Measurements from ENCODE around the gene HEPH.
"Not testable (repeated sequence)": the region's sequence is repeated elsewhere in the genome, so short reads cannot be mapped to it uniquely, and the experiment has no call there.

Gene HEPH

DNA sequence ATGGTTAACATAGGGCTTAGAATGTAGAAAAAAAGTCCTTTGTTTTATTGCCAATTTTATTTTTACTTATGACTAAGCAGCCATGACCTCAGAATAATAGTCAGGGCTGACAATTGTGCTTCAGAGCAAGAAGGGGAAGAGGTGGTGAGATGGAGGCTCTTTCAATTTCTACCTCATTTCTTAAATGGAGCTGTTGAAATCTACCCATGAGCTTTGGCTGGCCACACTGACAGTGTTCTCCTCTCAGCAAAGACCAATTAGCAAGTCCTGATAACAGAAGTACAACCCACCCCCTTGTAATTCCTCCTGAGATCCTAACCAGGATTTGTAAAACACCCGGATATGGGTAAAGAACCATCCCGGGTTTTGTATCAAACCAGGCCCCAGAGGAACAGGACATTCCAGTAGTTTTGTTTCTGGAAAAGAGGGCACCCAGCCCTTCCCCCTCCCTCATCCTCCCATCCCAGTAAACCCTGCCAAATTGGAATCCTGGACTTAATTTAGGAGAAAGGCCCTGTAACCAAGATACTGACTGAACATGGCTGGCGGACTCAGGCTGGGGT is at the start of gene HEPH:
HEPH (plus strand) TSS at position 399 of the 563 bp plus-strand sequence. CDS start 6,324 bp downstream, outside the sequence.
- no peak for DNase-seq

- not testable (repeated sequence) for DNase-seq
Observed at GRCh38 chrX:66118722-66119121, 45.3 kb upstream of the HEPH start.

DNA sequence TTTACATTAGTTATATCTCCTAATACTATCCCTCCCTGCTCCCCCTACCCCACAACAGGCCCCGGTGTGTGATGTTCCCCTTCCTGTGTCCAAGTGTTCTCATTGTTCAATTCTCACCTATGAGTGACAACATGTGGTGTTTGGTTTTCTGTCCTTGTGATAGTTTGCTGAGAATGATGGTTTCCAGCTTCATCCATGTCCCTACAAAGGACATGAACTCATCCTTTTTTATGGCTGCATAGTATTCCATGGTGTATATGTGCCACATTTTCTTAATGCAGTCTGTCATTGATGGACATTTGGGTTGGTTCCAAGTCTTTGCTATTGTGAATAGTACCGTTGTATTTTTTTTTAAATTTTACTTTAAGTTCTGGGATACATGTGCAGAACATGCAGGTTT is 42.7 kb upstream of the HEPH start:
- not testable (repeated sequence) for DNase-seq

DNA sequence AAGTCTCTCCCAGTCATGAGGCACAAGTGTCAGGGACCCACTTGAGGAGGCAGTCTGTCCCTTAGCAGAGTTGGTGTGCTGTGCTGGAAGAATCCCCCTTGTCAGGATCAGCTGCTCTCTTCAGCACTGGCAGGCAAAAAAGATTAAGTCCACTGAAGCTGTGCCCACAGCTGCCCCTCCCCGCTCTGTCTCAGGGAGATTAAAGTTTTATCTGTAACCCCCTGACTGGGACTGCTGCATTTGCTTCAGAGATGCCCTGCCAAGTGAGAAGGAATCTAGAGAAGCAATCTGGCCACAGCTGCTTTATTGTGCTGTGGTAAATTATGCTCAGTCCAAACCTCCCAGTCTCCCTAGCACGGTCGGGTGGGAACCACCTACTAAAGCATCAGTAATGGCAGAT is 37.4 kb upstream of the HEPH start:
- DNase-seq, result no peak

DNA sequence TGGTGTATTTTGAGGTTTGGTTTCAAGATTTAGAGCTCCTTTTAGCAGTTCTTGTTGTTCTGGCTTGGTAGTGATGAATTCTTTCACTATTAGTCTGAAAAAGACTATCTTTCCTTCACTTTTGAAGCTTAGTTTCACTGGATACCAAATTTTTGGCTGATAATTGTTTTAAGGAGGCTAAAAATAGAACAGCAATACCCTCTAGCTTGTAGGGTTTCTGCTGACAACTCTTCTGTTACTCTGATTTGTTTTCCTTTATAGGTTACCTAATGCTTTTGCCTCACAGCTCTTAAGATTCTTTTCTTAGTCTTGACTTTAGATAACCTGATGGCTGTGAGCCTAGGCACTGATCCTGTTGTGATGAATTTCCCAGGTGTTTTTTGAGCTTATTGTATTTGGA is 33.6 kb upstream of the HEPH start:
- DNase-seq, result no peak

DNA sequence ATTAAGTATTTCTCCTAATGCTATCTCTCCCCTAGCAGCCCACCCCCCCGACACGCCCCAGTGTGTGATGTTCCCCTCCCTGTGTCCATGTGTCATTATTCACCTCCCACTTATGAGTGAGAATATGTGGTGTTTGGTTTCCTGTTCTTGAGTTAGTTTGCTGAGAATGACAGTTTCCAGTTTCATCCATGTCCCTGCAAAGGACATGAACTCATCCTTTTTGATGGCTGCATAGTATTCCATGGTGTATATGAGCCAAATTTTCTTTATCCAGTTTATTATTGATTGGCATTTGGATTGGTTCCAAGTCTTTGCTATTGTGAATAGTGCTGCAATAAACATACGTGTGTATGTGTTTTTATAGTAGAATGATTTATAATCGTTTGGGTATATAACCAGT is 28.8 kb upstream of the HEPH start:
- DNase-seq, result not testable (repeated sequence)

DNA sequence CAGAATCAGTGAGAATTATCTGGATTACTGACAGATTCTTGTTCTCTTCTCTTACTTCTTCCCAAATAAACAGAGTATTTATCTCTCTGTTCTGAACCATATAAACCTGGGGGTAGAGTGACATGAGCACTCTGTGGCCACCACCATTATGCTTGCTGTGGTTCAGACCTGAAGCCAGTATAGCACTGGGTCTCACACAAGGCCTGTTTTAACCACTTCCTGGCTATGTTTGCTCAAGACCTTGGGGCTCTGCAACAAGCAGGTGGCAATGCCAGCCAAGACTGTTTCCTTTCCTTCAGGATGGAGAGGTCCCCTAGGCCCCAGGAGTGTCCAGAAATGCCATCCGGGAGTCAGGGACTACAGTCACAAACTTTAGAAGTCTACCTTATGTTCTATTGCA is 21.7 kb upstream of the HEPH start:
- no peak for DNase-seq

DNA sequence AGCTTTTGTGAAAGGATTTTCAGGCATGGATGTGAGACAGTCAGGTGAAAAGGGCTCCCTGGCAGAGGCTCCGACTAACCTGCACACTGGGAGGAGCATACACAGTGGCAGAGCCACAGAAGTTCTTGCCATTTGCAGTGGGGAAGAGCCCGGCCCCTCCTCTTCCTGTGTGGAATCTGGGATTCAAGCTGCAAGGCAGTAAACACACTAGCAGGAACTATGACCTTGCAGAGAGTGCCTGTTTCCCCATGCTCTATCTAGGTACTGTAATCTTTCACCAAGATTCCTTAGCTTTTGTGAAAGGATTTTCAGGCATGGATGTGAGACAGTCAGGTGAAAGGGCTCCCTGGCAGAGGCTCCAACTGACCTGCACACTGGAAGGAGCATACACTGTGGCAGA is 19.8 kb upstream of the HEPH start:
- no peak for DNase-seq

GRCh38 chrX:66149519-66149918 is 14.5 kb upstream of the HEPH start:
- no peak for DNase-seq

- DNase-seq, result no peak
Observed at GRCh38 chrX:66150163-66150562, 13.9 kb upstream of the HEPH start.

- no peak for DNase-seq
Observed at GRCh38 chrX:66162331-66162822, 1.7 kb upstream of the HEPH start.

GRCh38 chrX:66163447-66163846 is 600 bp upstream of the HEPH start:
- no peak for DNase-seq

- no peak for DNase-seq
Observed at GRCh38 chrX:66164470-66164869, 423 bp downstream of the HEPH start.

GRCh38 chrX:66164931-66165330 is 884 bp downstream of the HEPH start:
- no peak for DNase-seq

DNA sequence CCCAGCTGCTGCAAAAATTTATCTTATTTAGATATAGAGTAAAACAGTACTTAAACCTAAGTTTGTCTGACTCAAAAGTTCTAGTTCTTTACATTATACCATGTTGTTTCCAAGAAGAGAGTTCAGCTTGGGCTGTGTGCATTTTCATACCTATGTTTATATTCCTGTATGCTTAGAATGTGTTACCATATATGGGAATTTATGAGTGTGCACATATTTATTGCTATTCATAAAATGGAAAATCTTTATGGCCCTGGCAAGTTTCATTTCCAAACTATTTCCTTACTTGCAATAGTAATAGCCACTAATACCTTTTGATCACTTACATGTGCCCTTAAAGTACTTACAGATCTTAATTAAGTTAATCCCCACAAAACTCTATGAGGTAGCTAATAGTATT is 2.6 kb downstream of the HEPH start:
- DNase-seq, result no peak

- no peak for DNase-seq
Observed at GRCh38 chrX:66167431-66167830, 3.4 kb downstream of the HEPH start.

DNA sequence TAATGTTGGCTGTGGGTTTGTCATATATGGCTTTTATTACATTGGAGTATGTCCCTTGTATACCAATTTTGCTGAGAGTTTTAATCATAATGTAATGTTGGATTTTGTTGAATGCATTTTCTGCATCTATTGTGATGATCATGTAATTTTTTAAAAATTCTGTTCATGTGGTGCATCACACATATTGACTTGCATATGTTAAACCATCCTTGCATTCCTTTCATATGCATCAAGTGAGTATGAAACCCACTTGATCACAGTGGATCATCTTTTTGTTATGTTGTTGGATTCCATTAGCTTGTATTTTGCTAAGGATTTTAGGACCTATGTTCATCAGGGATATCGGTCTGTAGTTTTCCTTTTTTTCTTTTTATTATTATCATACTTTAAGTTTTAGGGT is 12.1 kb downstream of the HEPH start:
- no peak for DNase-seq

- no peak for DNase-seq
Observed at GRCh38 chrX:66191563-66191962, 27.5 kb downstream of the HEPH start.

GRCh38 chrX:66193821-66194220 is 29.8 kb downstream of the HEPH start:
- no peak for DNase-seq

DNA sequence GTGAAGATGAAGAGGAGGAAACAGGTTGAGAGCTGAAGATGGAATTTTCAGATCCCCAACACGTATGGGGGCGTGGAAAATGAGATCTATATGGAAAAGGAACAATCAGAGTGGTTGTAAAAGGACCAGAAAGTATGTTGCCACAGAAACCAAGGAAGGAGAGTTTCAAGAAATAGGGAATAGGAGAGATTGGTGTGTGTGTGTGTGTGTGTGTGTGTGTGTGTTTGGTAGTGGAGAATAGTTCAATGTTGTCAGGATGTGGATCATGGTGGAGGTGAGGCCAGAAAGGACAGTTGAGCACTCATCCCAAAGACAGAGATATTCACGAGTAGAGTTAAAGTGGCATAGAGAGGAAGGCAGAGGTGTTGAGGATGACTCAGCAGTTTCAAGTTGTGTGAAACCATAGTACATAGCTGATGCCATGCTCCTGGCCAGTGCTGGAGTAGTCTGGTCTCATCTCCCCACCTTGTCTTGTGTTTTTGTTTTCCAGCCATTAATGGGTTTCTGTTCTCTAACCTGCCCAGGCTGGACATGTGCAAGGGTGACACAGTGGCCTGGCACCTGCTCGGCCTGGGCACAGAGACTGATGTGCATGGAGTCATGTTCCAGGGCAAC is 36.1 kb downstream of the HEPH start:
- no peak for DNase-seq

DNA sequence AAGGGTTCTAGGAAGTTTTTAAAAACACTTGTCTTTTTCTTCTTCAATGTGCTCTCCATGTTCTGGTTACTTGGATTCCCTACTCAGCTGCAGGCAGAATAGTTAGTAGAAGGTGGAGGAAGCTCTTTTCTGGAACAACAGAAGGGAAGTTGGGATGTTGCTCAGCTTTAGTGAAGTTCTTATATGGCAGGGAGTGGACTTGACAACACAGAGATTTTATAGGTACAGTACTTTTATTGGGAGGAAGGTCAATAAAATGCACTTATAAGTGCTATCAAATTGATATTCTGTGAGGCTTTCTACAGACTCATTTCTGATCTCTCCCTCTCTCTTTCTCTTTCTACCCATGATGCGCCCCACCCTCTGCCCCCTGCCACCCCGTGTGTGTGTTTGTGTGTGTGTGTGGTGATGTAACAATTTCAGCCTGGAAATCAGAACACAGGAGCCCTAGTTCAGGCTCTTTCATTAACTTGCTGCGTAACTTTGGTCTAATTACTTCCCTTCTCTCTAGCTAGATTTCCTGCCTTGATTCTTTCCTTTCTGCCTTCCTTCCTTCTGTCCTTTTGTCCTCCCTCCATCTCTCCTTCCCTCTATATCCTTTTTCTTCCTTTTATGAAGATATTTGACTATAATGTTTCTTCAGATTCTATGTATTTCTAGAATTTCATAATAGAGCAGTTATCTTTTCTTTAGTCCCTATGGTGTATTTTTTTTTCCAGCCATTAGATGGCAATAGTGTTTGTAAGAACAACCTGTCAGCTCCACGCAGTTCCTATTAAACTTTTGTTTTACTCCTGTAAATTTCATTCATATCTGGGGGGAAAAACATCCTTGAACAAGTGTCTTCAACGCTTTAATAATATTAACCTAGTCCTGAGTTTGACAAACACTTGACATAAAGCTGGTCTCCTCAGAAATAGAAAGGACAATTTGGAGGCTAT is 37.1 kb downstream of the HEPH start:
- no peak for DNase-seq

- DNase-seq, result no peak
Observed at GRCh38 chrX:66203114-66203513, 39.1 kb downstream of the HEPH start.

- no peak for DNase-seq
Observed at GRCh38 chrX:66221856-66222255, 57.8 kb downstream of the HEPH start.

GRCh38 chrX:66232296-66232695 is 68.2 kb downstream of the HEPH start:
- DNase-seq, result no peak

Measured in CD4-positive, alpha-beta T cell treated with Interleukin-17A for 1 hour (primary cell).